Activated naive CD4-positive, alpha-beta T cell (primary cell): Measurements from ENCODE around the gene ZC3H11A.

Experiments
- DNase-seq, 4 experiments: peaks; one replicate each; lab custom pipeline; 2025; lab: John Stamatoyannopoulos, UW

ZC3H11A gene

GRCh38 chr1:203842559-203842876 is 47.1 kb downstream of the ZC3H11A start:
- no peak for DNase-seq

- DNase-seq, result no peak
Observed at GRCh38 chr1:203843435-203843834, 48.0 kb downstream of the ZC3H11A start.
